ENCODE measurements around the gene TECTB. TPM values are rescaled to one million over a fixed set of nuclear protein-coding genes. Genes with fewer than 3 reads are reported as not detected.

Gene TECTB
- total and polyA plus RNA-seq, 9 of the 15 experiments (the other 6 are each of a cell fraction or from before 2014, with no cell fraction given), result not detected

DNA sequence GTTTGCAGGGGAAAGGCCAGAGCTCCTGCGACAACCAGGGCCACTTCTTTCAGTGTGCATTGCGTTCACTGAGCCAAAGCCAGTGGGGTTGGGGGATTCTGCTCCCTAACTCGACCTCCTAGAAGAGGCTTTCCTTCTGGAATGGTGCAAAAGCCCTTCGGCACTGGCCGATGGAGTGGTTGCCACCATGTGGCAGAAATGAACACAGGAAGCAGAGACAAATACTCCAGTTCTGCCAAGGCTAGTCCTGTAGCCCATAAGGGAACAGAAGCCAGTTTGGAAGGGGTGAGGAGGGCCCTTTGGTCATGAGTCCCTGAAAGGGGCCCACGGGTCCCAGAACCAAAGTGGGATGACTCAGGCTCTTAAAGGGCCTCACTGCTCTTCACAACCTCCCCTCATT lies 61.1 kb downstream of the TECTB start:
- H3K79me2 ChIP-seq (ENCODE audit: control insufficient read depth, insufficient read depth, low read length), result no peaks in the 10 kb centered on the region
- H3K27ac ChIP-seq (ENCODE audit: extremely low read depth, low read depth, low read length), result no peak overlapping the region
- intact Hi-C loops (cut with micrococcal nuclease), result no loop called here
- CTCF ChIA-PET (ENCODE audit: low intra/inter-chr PET ratio), result no interaction called here
- no peak overlapping the region for H3K9ac ChIP-seq (ENCODE audit: insufficient read depth in 1 of 2, low read depth in 2 of 2, low read length in 2 of 2)
- FAIRE-seq (no peak), DNase-seq (ENCODE audit: extremely low read depth in 1 of 4, low spot score in 3 of 4) (no peak), ATAC-seq (no peak)
- H3K4me3 ChIP-seq, result no peak overlapping the region
- H3K36me3 ChIP-seq (ENCODE audit: control insufficient read depth, insufficient read depth, low read length), result no peaks in the 10 kb centered on the region
- no TSS peak for BruUV-seq (replicated peaks)
- H3K4me2 ChIP-seq (ENCODE audit: insufficient read depth, low read length), result no peak overlapping the region
- H3K27me3 ChIP-seq (ENCODE audit: control insufficient read depth in 2 of 2, insufficient read depth in 2 of 2, low read length in 2 of 2), result peaks cover 0 to 23% of the 10 kb centered on the region in 2 experiments; a peak in 2 of 5 replicates
- H4K20me1 ChIP-seq (replicated peaks; ENCODE audit: control insufficient read depth, insufficient read depth, low read length), result no peaks in the 10 kb centered on the region; the same call in 1 of the 2 replicates
- POLR2A ChIA-PET, result no interaction called here
- H2AFZ ChIP-seq (ENCODE audit: low read depth, low read length), result no peak overlapping the region
- H3K4me1 ChIP-seq (replicated peaks in 1 of 2; ENCODE audit: control insufficient read depth in 2 of 2, insufficient read depth in 2 of 2, low read length in 2 of 2), result no peaks in the 10 kb centered on the region
- TF ChIP-seq CCNT2 (IDR thresholded peaks at IDR 0.05; ENCODE audit: borderline replicate concordance, extremely low read depth, insufficient read length, low read depth, low read length) (no peak), MYC (IDR thresholded peaks at IDR 0.05; ENCODE audit: low read depth, low read length) (no peak), MYC (CRISPR knock-in tag; IDR thresholded peaks at IDR 0.05; ENCODE audit: borderline replicate concordance, low read depth) (no peak), BRF1 (IDR thresholded peaks at IDR 0.05; ENCODE audit: borderline replicate concordance, extremely low read depth, insufficient read length) (no peak), NFIC (IDR thresholded peaks at IDR 0.05) (no peak), ILF3 (IDR thresholded peaks at IDR 0.05; ENCODE audit: borderline replicate concordance) (no peak), TARDBP (IDR thresholded peaks at IDR 0.05) (no peak), PTBP1 (IDR thresholded peaks at IDR 0.05; ENCODE audit: low read depth, low read length) (no peak), ELF2 (CRISPR knock-in tag; IDR thresholded peaks at IDR 0.05) (no peak), CBFA2T2 (conservative IDR thresholded peaks at IDR 0.05) (no peak), KLF13 (tag; IDR thresholded peaks at IDR 0.05; ENCODE audit: borderline replicate concordance, low read depth) (no peak), RBM22 (IDR thresholded peaks at IDR 0.05; ENCODE audit: low read depth, low read length, poor library complexity, severe bottlenecking) (no peak)
- TF ChIP-seq, protein P1, sequence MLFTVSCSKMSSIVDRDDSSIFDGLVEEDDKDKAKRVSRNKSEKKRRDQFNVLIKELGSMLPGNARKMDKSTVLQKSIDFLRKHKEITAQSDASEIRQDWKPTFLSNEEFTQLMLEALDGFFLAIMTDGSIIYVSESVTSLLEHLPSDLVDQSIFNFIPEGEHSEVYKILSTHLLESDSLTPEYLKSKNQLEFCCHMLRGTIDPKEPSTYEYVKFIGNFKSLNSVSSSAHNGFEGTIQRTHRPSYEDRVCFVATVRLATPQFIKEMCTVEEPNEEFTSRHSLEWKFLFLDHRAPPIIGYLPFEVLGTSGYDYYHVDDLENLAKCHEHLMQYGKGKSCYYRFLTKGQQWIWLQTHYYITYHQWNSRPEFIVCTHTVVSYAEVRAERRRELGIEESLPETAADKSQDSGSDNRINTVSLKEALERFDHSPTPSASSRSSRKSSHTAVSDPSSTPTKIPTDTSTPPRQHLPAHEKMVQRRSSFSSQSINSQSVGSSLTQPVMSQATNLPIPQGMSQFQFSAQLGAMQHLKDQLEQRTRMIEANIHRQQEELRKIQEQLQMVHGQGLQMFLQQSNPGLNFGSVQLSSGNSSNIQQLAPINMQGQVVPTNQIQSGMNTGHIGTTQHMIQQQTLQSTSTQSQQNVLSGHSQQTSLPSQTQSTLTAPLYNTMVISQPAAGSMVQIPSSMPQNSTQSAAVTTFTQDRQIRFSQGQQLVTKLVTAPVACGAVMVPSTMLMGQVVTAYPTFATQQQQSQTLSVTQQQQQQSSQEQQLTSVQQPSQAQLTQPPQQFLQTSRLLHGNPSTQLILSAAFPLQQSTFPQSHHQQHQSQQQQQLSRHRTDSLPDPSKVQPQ (CRISPR knock-in tag; IDR thresholded peaks at IDR 0.05; ENCODE audit: borderline replicate concordance), result no peak
- TF ChIP-seq, protein P2, sequence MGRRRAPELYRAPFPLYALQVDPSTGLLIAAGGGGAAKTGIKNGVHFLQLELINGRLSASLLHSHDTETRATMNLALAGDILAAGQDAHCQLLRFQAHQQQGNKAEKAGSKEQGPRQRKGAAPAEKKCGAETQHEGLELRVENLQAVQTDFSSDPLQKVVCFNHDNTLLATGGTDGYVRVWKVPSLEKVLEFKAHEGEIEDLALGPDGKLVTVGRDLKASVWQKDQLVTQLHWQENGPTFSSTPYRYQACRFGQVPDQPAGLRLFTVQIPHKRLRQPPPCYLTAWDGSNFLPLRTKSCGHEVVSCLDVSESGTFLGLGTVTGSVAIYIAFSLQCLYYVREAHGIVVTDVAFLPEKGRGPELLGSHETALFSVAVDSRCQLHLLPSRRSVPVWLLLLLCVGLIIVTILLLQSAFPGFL (CRISPR knock-in tag; IDR thresholded peaks at IDR 0.05), result no peak
- TF ChIP-seq, protein P3, sequence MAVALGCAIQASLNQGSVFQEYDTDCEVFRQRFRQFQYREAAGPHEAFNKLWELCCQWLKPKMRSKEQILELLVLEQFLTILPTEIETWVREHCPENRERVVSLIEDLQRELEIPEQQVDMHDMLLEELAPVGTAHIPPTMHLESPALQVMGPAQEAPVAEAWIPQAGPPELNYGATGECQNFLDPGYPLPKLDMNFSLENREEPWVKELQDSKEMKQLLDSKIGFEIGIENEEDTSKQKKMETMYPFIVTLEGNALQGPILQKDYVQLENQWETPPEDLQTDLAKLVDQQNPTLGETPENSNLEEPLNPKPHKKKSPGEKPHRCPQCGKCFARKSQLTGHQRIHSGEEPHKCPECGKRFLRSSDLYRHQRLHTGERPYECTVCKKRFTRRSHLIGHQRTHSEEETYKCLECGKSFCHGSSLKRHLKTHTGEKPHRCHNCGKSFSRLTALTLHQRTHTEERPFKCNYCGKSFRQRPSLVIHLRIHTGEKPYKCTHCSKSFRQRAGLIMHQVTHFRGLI (CRISPR knock-in tag; IDR thresholded peaks at IDR 0.05), result no peak
- no peaks in the 10 kb centered on the region for H3K9me3 ChIP-seq (replicated peaks; ENCODE audit: control insufficient read depth, insufficient read depth, low read depth, low read length)
- in situ Hi-C loops (cut with MboI), result no loop called here
- H3K9me1 ChIP-seq (ENCODE audit: control insufficient read depth, insufficient read depth, low read length), result no peaks in the 10 kb centered on the region
- WGBS (ENCODE audit: insufficient coverage, low coverage, missing lambda C conversion rate), result 12% methylated on average over 6 of the region's 6 CpGs
